SK-N-SH (cell line): ENCODE data around the gene GLI2.

ENCODE experiments used
- CTCF ChIP-seq: fragments of 200-600 bp; sonication (generic); IDR thresholded peaks from 2 replicates; pipeline ENCODE4 v1.6.1; 2017; ENCODE audit warnings: antibody characterized with exemption, mild to moderate bottlenecking, moderate library complexity
- EP300 ChIP-seq, 2 experiments: IDR thresholded peaks; 2 replicates each; pipeline versions ENCODE4 v1.4.0 to v1.6.1; 2012; ENCODE audit warnings: borderline replicate concordance in 1 of 2, low read depth in 1 of 2, low read length in 1 of 2
- MAX ChIP-seq: IDR thresholded peaks from 2 replicates; pipeline ENCODE4 v1.4.0; 2012; ENCODE audit warnings: low read depth
- POLR2AphosphoS5 ChIP-seq: IDR thresholded peaks from 2 replicates; pipeline ENCODE4 v1.6.1; 2012; ENCODE audit warnings: low read depth, low read length
- TAF1 ChIP-seq: IDR thresholded peaks from 2 replicates; pipeline ENCODE4 v1.6.1; 2012; ENCODE audit warnings: low read depth, mild to moderate bottlenecking, low read length, moderate library complexity, borderline replicate concordance
- YY1 ChIP-seq: IDR thresholded peaks from 2 replicates; pipeline ENCODE4 v1.4.0; 2012; ENCODE audit warnings: low read depth, mild to moderate bottlenecking
- TF ChIP-seq, protein P1 (sequence below): IDR thresholded peaks from 2 replicates; pipeline ENCODE4; 2012

- TF ChIP-seq CTCF = no peak
- TF ChIP-seq MAX = no peak
- TF ChIP-seq TAF1 = no peak
- TF ChIP-seq YY1 = no peak
- no peak for TF ChIP-seq POLR2AphosphoS5
- TF ChIP-seq, protein P1, sequence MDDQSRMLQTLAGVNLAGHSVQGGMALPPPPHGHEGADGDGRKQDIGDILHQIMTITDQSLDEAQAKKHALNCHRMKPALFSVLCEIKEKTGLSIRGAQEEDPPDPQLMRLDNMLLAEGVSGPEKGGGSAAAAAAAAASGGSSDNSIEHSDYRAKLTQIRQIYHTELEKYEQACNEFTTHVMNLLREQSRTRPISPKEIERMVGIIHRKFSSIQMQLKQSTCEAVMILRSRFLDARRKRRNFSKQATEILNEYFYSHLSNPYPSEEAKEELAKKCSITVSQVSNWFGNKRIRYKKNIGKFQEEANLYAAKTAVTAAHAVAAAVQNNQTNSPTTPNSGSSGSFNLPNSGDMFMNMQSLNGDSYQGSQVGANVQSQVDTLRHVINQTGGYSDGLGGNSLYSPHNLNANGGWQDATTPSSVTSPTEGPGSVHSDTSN = no peak
- no peak for TF ChIP-seq EP300 (IDR thresholded peaks at IDR 0.05; ENCODE audit: borderline replicate concordance in 1 of 2, low read depth in 1 of 2, low read length in 1 of 2)
These were observed 5.3 kb downstream of the GLI2 start for GRCh38 chr2:120740765-120741524.
